GM18520 (cell line): Measurements from ENCODE around the gene PHLPP1.

ENCODE experiments used
- ATAC-seq: cut with Tn5 transposase; IDR thresholded peaks from one replicate; pipeline ENCODE4 v1.9.1; 2021; ENCODE audit not compliant: unreplicated experiment

Gene PHLPP1

DNA sequence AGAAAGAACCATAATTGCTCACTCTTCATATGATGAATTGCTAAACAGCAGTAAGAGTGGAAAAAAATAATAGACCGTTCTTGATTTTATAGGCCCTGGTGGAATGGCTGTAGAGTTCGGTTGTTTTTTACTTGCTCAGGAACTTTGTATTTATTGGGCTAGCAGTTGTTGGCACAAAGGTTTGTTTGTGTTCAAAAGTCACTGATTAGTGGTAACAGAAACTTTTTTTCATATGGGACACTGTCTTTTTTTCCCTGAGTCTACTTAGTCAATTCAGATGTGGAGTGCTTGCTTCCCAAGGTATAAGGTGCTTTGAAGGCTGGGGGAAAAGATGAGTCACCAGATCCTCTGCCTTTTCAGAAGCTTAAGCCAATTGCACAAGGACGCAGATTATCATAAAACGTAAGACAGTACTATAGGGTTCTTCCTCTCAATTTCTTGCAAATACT, 25.8 kb downstream of the PHLPP1 start:
- ATAC-seq: no peak

DNA sequence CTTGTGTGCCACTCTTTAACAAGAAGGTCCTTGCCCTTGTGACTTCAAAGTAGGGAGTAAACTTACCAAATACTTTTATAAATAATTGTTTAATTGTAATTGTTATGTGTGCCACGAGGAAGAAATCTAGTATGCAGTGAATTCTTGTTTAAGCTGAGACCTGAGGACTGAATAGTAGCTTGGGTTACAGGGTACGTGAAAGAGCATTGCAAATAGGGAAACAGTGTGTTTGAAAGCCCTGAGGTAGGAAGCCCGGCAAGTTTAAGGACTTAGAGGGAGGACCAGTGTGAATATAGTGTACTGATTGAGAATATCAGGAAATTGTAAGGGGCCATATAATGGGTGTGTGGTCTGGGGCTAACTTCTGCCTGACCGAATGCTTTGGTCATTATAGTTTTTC, 26.2 kb downstream of the PHLPP1 start:
- no peak for ATAC-seq

DNA sequence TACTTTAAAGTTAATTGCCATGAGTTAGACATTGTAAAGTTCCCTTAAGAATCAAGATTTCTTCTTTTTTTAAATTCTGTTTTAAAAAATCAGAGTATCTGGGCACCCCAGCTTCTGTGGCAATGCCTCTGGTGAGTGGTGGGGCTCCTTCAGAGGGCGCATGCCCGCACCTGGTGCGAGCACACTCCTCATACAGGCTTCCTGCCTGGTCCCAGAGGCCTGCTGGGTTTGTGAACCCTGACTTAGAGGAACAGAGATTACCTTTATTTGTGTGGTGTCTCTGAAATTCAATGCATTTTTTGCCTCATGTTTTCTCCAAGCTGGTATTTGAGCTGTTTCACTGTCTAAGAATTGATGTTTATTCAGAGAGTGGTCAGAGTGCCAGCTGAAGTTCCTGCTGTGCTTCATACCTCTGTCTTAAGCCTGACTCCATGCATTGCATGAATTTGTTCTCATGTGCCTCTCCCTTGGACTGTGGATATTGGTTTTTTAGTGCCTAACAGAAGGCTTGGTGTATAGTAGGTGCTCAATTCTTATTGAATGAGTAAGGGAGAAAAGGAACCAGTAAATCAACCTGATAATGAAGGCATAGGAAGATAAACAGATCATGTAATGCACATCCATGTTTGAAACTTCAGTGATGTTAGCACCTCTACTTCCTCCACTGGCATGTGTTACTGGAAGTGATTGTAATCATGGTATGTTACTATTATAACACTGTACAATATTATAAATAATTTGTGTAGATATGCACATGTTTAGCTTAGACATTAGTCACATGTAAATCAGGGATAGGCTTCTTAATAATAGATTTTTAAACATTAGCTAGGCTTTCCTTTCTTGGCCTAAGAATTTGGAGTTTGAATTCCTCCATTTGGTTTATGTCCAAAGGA, 29.0 kb downstream of the PHLPP1 start:
- ATAC-seq: no peak

GRCh38 chr18:62745089-62745751, 29.9 kb downstream of the PHLPP1 start:
- no peak for ATAC-seq

DNA sequence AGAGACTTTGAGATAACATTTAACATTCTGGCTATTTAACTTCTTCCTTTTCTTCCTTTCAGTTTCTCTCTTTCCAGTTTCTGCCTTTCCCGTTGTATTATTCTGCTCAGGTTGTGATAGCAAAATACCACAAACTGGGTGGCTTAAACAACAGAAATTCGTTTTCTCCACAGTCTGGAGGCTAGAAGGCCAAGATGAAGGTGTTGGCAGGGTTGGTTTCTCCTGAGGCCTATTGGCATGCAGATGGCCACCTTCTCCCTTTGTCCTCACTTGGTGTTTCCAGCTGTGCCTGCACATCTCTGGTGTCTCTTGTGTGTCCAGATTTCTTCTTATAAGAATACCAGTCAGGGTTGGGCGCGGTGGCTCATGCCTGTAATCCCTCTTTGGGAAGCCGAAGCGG, 34.0 kb downstream of the PHLPP1 start:
- ATAC-seq: no peak

GRCh38 chr18:62751341-62751821, 36.0 kb downstream of the PHLPP1 start:
- no peak for ATAC-seq

GRCh38 chr18:62751977-62752376, 36.6 kb downstream of the PHLPP1 start:
- no peak for ATAC-seq

GRCh38 chr18:62754026-62754425, 38.7 kb downstream of the PHLPP1 start:
- no peak for ATAC-seq

- ATAC-seq: no peak
Measured at GRCh38 chr18:62755454-62755853, 40.1 kb downstream of the PHLPP1 start.

DNA sequence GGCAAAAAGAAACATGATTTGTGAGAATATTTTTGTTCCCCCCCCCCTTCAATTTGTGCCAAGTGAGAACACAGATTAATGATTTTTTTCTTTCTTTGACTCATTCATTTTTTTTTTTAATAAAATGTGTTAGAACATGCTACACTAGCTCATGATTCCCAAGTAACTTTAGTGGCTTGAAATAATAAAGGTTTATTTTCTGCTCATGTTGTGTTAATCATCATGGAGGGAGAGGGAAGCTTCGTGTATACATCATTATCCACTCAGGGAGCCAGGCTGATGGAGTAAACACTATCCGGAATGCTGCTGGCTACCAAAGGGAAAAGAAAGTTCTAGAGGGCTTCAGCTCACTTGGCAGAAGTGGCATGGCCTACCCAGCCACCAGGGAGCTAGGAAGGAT, 40.6 kb downstream of the PHLPP1 start:
- ATAC-seq: no peak

DNA sequence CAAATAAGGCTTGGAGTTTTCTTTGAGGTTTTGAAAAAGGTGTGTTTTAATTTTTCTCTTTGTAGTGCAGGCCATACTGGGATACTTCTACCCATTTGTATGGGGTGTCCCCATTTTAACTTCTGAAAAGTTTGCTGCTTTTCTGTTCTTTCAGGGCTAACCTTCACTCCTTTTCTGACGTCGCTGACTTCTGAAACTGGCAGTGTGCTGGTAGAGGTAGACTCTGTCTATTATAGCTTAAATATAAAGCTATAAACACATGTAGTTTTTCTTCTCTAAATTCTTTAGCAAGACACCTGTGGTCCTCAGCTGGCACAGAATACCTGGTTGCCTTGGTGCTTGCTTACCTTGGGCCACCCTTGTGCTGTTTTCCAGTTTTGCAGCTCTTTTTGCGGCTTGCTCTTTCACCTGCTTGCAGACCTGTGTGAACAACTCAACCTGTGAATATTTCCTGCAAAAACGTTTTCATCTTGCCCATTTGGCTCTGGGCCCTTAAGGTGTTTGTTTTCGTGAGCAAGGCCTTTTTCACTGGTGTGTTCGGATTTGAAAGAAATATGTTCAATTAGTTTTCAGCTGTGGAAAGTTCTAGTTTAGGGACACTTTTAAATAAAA, 42.2 kb downstream of the PHLPP1 start:
- ATAC-seq: no peak

DNA sequence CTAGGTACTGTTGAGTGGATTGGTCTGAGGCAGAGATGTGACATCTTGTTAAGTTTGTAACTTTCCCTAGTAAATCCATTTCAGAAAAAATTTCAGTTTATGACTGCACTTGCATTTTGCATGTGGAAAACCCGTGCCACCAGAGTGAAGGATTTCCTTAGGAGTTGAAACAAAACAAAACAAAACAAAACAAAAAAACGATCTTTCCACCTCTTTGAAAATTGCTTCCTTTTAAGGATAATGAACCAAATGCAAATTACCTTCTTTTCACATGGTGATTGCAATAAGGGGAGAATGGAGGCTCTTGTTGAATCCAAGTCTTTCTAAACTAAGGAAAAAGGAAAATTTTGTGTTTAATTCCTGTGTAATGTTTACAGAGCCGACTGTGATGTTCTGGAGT, 43.2 kb downstream of the PHLPP1 start:
- ATAC-seq: no peak

DNA sequence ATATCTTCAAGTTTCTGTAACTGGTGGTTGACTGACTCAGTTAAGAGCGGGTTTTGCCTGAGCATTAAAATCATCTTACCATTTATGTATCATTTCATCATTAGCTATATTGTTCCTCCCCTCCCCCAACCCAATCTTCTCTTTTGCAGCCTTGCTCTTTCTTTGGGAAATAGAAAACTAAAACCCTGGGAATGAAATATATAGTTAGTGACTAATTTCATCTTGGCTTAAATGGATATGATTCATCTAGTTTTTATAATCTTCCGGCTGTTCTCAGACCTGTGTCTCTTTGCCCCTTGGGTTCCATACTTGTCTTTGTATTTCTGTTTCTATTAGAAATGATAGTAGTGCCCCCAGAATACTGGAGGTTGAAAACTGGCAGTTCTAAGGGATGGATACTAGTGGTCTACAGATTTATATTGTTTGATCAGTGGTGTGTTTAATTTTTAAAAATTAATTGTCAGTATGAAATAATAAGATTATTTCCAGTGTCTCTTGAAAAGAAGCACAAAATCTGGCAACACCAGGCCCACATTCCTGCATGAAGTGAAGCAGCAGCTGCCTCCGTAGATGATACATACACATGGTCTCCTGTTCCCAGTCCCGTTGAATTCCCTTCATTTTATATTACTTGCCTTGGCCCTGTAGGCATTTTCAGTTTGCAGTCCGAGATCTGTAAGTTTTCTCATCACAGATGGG, 44.5 kb downstream of the PHLPP1 start:
- ATAC-seq: no peak

DNA sequence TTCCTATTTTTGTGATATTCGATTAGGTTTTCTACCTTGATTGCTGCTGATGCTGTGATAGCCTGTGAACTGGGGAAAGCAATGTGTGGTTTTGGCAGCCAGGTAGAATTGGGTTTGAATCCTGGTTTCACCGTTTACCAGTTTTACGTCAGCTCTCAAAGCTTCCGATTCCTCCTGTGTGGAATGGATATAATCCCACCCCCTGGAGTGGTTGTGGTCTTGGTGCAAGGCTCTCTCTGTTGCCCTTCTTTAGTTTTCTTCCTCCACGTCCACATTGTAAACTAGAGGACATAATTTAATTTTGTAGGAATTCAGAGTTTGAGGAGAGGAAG, 45.0 kb downstream of the PHLPP1 start:
- ATAC-seq: no peak

- no peak for ATAC-seq
Measured at GRCh38 chr18:62763101-62763521, 47.8 kb downstream of the PHLPP1 start.

DNA sequence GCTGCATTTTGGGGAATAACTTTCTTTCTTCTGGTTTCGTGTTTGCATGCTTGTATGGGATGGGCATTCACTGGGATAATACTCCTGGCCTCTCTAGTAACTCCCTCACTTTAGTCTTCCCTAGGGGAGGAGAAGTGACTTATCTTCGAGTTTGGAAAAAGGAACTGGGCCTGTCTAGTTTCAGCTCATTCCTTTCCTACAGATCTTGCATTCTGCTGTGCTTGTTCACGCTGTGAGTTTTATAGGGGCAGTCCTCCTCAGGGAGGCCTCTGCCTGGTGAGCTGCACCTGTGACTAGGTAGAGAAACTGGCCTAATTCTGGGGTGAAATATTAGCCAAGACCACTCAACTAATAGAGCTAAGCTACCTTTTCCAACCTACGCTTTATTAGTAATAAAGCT, 50.9 kb downstream of the PHLPP1 start:
- no peak for ATAC-seq

- no peak for ATAC-seq
Measured at GRCh38 chr18:62767321-62767720, 52.0 kb downstream of the PHLPP1 start.

DNA sequence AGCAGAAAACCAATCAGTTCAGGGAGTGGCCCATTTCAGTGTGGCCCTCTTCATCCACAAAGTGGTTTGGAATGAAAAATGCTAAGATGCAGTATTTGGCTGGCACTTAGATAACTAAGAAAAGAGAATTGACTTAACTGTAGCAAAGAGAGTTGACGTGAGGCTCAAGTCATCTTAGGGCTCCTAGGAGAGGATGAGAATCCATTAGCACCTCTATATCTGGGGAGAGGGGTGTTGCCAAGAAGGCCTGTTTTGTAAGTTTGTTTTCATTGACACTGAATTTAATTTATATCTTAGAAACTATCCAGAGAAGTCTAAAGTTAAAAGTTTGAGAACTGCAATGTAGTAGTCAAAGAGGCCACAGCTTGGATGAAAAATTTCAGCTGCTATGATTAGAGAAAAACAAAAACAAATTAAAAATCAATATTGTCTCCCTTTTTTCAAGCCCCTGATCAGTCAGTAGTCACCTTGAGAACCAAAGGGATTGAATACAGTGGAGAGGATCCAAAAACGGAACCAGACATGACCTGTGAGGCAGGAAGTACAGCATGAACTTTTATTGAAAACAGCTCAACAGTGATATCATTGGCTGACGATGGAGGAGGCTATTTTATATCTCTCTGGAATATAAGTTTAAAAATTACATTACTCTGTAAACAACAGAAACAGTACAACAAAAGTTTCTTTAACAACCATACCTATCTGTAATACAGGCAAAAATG, 52.7 kb downstream of the PHLPP1 start:
- ATAC-seq: no peak

DNA sequence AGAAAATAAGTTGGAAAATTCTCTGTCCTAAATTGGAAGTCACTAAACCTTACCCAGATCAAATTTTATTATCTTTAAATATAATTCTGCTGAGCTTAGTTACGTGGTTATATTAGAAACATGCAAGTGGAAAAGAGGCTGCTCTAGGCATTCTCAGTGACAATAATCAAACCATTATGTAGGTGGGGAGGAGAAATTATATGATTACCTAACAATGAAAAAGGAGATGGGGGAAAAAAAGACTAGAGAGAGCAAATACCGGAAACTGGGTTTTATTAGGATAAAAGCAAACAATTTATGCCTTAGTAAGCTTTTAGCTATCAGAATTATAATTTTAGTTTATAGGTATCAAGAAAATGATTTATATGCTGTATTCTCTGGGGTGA, 53.2 kb downstream of the PHLPP1 start:
- ATAC-seq: no peak

- ATAC-seq: no peak
Measured at GRCh38 chr18:62769216-62769615, 53.9 kb downstream of the PHLPP1 start.
